Common myeloid progenitor, CD34-positive (primary cell): ENCODE results near the gene MPPED1.

Experiments used
- CTCF ChIA-PET: fragments of 350-600 bp; sonication (Branson Sonifier 250); formaldehyde crosslinking; loops from one replicate; lab custom pipeline; 2021; ENCODE audit warnings: antibody characterized with exemption; lab: Charles Lee
- POLR2A ChIA-PET: fragments of 350-600 bp; sonication (Branson Sonifier 250); formaldehyde crosslinking; loops from one replicate; lab custom pipeline; 2021; ENCODE audit warnings: antibody characterized with exemption; lab: Charles Lee
- DNase-seq, 3 donors: peaks; one replicate each; pipeline versions ENCODE4 v3.0.0 to v3.0.0-alpha.2; 2013
- H3K27ac ChIP-seq, 2 experiments: 1 replicate in 1 of 2; 2 replicates in 1 of 2; pipeline ENCODE4 v1.7.0; 2013; ENCODE audit warnings: inconsistent platforms in 2 of 2, low read length in 2 of 2, mild to moderate bottlenecking in 2 of 2, low read depth in 1 of 2, moderate library complexity in 1 of 2; ENCODE audit not compliant: severe bottlenecking in 2 of 2, insufficient read depth in 1 of 2, poor library complexity in 1 of 2
- H3K27me3 ChIP-seq, 5 experiments: replicated peaks in 2 of 5; 1 replicate in 3 of 5; 2 replicates in 2 of 5; pipeline versions ENCODE4 v1.6.1 to v1.7.0; 2013; ENCODE audit warnings: low read length in 4 of 5, mild to moderate bottlenecking in 2 of 5, moderate library complexity in 2 of 5, inconsistent platforms in 1 of 5; ENCODE audit not compliant: insufficient read depth in 5 of 5, control insufficient read depth in 4 of 5
- H3K36me3 ChIP-seq, 4 experiments: 1 replicate in 2 of 4; 2 replicates in 2 of 4; pipeline versions ENCODE4 v1.6.1 to v1.7.0; 2013; ENCODE audit warnings: low read length in 3 of 4, control low read depth in 1 of 4, mild to moderate bottlenecking in 1 of 4; ENCODE audit not compliant: control insufficient read depth in 4 of 4, insufficient read depth in 4 of 4
- H3K4me1 ChIP-seq, 4 experiments: 1 replicate in 3 of 4; 2 replicates in 1 of 4; pipeline versions ENCODE4 v1.6.1 to v1.7.1; 2013; ENCODE audit warnings: low read length in 3 of 4, mild to moderate bottlenecking in 3 of 4, control low read depth in 1 of 4, inconsistent platforms in 1 of 4, moderate library complexity in 1 of 4; ENCODE audit not compliant: control insufficient read depth in 4 of 4, insufficient read depth in 4 of 4; ENCODE audit errors: control extremely low read depth in 1 of 4
- H3K4me3 ChIP-seq, 7 experiments: 1 replicate in 4 of 7; 2 replicates in 3 of 7; pipeline versions ENCODE4 v1.5.1 to v1.7.0; 2013; ENCODE audit warnings: mild to moderate bottlenecking in 7 of 7, low read length in 6 of 7, moderate library complexity in 6 of 7, inconsistent platforms in 2 of 7, low read depth in 2 of 7, control low read depth in 1 of 7; ENCODE audit not compliant: insufficient read depth in 4 of 7, control insufficient read depth in 1 of 7; ENCODE audit errors: extremely low read depth in 1 of 7
- H3K9me3 ChIP-seq, 5 experiments: 1 replicate in 4 of 5; 2 replicates in 1 of 5; pipeline versions ENCODE4 v1.6.1 to v1.7.1; 2013; ENCODE audit warnings: low read length in 4 of 5, mild to moderate bottlenecking in 2 of 5, inconsistent platforms in 1 of 5, low read depth in 1 of 5, moderate library complexity in 1 of 5; ENCODE audit not compliant: control insufficient read depth in 4 of 5, insufficient read depth in 2 of 5; ENCODE audit errors: control extremely low read depth in 1 of 5
- WGBS: methylation state at CpG from one replicate; pipeline ENCODE4 v1.1.5; 2013; ENCODE audit not compliant: insufficient coverage; 5-methylcytosine and 5-hydroxymethylcytosine counted together

Gene MPPED1

GRCh38 chr22:43470253-43470652 lies 58.4 kb downstream of the MPPED1 start:
- Histone ChIP-seq H3K36me3 (no peaks in the 10 kb centered on the region), H3K9me3 (no peaks in the 10 kb centered on the region), H3K27me3 (peaks cover 0 to 73% (median 9%) of the 10 kb centered on the region in 5 experiments), H3K27ac (no peak overlapping the region), H3K4me1 (no peaks in the 10 kb centered on the region), H3K4me3 (no peak overlapping the region)
- DNase-seq = no peak
- 92% methylated on average over 3 of the region's 3 CpGs for WGBS
- POLR2A ChIA-PET = no interaction called here
- CTCF ChIA-PET = no interaction called here

GRCh38 chr22:43470941-43471585 lies 59.2 kb downstream of the MPPED1 start:
- Histone ChIP-seq H3K27me3 (peaks cover 0 to 69% (median 9%) of the 10 kb centered on the region in 5 experiments), H3K36me3 (no peaks in the 10 kb centered on the region), H3K27ac (no peak overlapping the region), H3K4me3 (no peak overlapping the region), H3K9me3 (no peaks in the 10 kb centered on the region), H3K4me1 (no peaks in the 10 kb centered on the region)
- POLR2A ChIA-PET = no interaction called here
- CTCF ChIA-PET = interaction anchor here (1.1 kb wide), 1 partner anchor 24 kb away, joined by 4 read pairs; no protein-coding TSS in a partner anchor
- 91% methylated on average over 4 of the region's 10 CpGs for WGBS
- no peak for DNase-seq

- Histone ChIP-seq H3K4me3 (no peak overlapping the region), H3K27ac (no peak overlapping the region), H3K9me3 (no peaks in the 10 kb centered on the region), H3K36me3 (no peaks in the 10 kb centered on the region), H3K27me3 (peaks cover 0 to 63% (median 9%) of the 10 kb centered on the region in 5 experiments), H3K4me1 (no peaks in the 10 kb centered on the region)
- ChIA-PET POLR2A (no interaction called here), CTCF (interaction anchor here (1.1 kb wide), 1 partner anchor 25 kb away, joined by 4 read pairs; no protein-coding TSS in a partner anchor)
- DNase-seq = no peak
- 85% methylated on average over 9 of the region's 11 CpGs for WGBS
Observed at GRCh38 chr22:43471606-43472135, 59.9 kb downstream of the MPPED1 start.

GRCh38 chr22:43473031-43473430 lies 61.2 kb downstream of the MPPED1 start:
- Histone ChIP-seq H3K36me3 (no peaks in the 10 kb centered on the region), H3K27ac (no peak overlapping the region), H3K9me3 (no peaks in the 10 kb centered on the region), H3K27me3 (peaks cover 0 to 53% (median 9%) of the 10 kb centered on the region in 5 experiments), H3K4me1 (no peaks in the 10 kb centered on the region), H3K4me3 (no peak overlapping the region)
- no peak for DNase-seq
- 98% methylated on average over 7 of the region's 8 CpGs for WGBS
- ChIA-PET POLR2A (no interaction called here), CTCF (interaction anchor here (1.1 kb wide), 1 partner anchor 14 kb away, joined by 4 read pairs; no protein-coding TSS in a partner anchor)

GRCh38 chr22:43473441-43473840 lies 61.6 kb downstream of the MPPED1 start:
- Histone ChIP-seq H3K27me3 (peaks cover 0 to 49% (median 9%) of the 10 kb centered on the region in 5 experiments), H3K4me3 (no peak overlapping the region), H3K27ac (no peak overlapping the region), H3K9me3 (no peaks in the 10 kb centered on the region), H3K36me3 (no peaks in the 10 kb centered on the region), H3K4me1 (no peaks in the 10 kb centered on the region)
- ChIA-PET POLR2A (no interaction called here), CTCF (interaction anchor here (1.1 kb wide), 1 partner anchor 14 kb away, joined by 4 read pairs; no protein-coding TSS in a partner anchor)
- no peak for DNase-seq
- WGBS = 90% methylated on average over 8 of the region's 9 CpGs

GRCh38 chr22:43474161-43475101 lies 62.6 kb downstream of the MPPED1 start:
- POLR2A ChIA-PET = no interaction called here
- no peaks in the 10 kb centered on the region for H3K9me3 ChIP-seq
- H3K36me3 ChIP-seq = no peaks in the 10 kb centered on the region
- H3K27me3 ChIP-seq = peaks cover 0 to 41% (median 6%) of the 10 kb centered on the region in 5 experiments
- 48% methylated on average over 25 of the region's 28 CpGs for WGBS
- H3K4me1 ChIP-seq = peaks cover 0 to 5% (median 3%) of the 10 kb centered on the region in 4 experiments
- CTCF ChIA-PET = interaction anchor here (1.0 kb wide), 1 partner anchor 8 kb away, joined by 3 read pairs; no protein-coding TSS in a partner anchor
- H3K27ac ChIP-seq = no peak overlapping the region
- no peak for DNase-seq
- H3K4me3 ChIP-seq = no peak overlapping the region
